Measurements from ENCODE around the gene ASTN2. TPM values are rescaled to one million over a fixed set of nuclear protein-coding genes. Genes with fewer than 3 reads are reported as not detected.
"Not testable (repeated sequence)": the region's sequence is repeated elsewhere in the genome, so short reads cannot be mapped to it uniquely, and the experiment has no call there.

Gene ASTN2
- polyA plus RNA-seq, 4 donors = 3.0 to 15.2 (median 3.7) TPM

DNA sequence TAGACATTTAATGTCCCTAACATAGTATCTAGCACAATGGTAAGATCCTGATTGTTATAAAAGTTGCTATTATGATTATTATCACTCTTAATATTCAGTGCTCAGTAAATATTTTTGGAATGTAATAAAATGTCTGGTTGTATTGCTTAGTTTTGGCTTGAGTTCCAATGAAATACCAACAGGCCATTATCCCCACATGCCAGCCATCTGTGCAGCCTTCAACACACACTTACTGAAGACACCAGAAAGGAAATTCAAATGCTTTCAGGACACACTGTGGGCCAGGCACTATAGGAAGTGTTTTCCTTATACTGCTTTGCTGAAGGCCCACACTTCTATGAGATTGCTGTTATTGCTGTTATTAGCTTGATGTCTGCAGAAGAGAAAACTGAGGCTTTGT lies 570.2 kb downstream of the ASTN2 start:
- no peak for DNase-seq
- no peak for FAIRE-seq
- Histone ChIP-seq H3K27ac (ENCODE audit: low read depth in 1 of 3, low read length in 2 of 3) (no peak overlapping the region), H3K4me3 (ENCODE audit: low read depth in 1 of 3, low read length in 3 of 3) (no peak overlapping the region), H3K4me1 (ENCODE audit: control insufficient read depth in 3 of 3, insufficient read depth in 2 of 3, low read depth in 1 of 3, low read length in 2 of 3) (no peaks in the 10 kb centered on the region), H3K27me3 (ENCODE audit: control insufficient read depth in 3 of 3, insufficient read depth in 3 of 3, low read length in 3 of 3) (peaks cover 0 to 3% (median 0%) of the 10 kb centered on the region in 3 donors), H3K9me3 (ENCODE audit: control insufficient read depth in 2 of 2, insufficient read depth in 1 of 2, low read depth in 1 of 2, low read length in 1 of 2) (no peaks in the 10 kb centered on the region), H3K36me3 (ENCODE audit: control insufficient read depth in 3 of 3, insufficient read depth in 2 of 3, low read depth in 1 of 3, low read length in 3 of 3) (no peaks in the 10 kb centered on the region)

DNA sequence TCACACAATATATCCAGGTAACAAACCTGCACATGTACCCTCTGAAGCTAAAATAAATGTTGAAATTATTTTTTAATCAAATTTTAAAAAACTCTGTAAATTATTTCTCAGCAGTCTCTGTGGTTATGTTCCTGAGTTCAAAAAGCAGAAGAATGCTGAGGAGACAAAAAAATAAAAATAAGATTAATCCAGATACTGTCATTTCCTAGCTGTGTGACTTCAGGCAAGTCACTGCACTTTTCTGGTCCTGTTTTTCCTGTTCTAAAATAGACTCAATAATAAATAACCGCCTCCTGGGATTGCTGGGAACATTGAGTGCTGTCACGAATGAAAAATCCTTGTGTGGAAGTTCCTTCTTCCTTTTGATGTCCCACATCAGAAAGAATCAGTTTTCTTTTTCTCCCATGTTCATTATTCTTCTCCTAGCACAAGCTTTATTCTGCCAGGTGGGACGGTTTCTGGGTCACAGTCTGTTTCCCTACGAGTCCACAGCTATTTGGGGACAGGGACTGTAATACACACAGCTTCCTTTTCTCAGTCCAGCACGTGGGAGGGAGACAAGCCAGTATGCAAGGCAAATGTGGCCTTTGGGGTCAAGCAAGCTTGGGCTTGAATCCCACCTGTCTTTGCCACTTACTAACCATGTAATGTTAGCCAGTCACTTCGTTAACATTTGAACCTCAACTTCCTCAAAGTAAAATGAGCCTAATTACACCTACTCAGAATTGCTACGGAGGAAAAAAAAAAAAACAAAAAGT lies 570.8 kb downstream of the ASTN2 start:
- no peaks in the 10 kb centered on the region for H3K36me3 ChIP-seq (ENCODE audit: control insufficient read depth in 3 of 3, insufficient read depth in 2 of 3, low read depth in 1 of 3, low read length in 3 of 3)
- H3K9me3 ChIP-seq (ENCODE audit: control insufficient read depth in 2 of 2, insufficient read depth in 1 of 2, low read depth in 1 of 2, low read length in 1 of 2) = no peaks in the 10 kb centered on the region
- FAIRE-seq = no peak
- H3K4me3 ChIP-seq (ENCODE audit: low read depth in 1 of 3, low read length in 3 of 3) = no peak overlapping the region
- 57 to 65% (median 59%) methylated on average over 7 of the region's 7 CpGs for WGBS, 3 donors
- no peaks in the 10 kb centered on the region for H3K4me1 ChIP-seq (ENCODE audit: control insufficient read depth in 3 of 3, insufficient read depth in 2 of 3, low read depth in 1 of 3, low read length in 2 of 3)
- H3K27ac ChIP-seq (ENCODE audit: low read depth in 1 of 3, low read length in 2 of 3) = no peak overlapping the region
- DNase-seq = no peak
- H3K27me3 ChIP-seq (ENCODE audit: control insufficient read depth in 3 of 3, insufficient read depth in 3 of 3, low read length in 3 of 3) = peaks cover 0 to 3% (median 0%) of the 10 kb centered on the region in 3 donors

DNA sequence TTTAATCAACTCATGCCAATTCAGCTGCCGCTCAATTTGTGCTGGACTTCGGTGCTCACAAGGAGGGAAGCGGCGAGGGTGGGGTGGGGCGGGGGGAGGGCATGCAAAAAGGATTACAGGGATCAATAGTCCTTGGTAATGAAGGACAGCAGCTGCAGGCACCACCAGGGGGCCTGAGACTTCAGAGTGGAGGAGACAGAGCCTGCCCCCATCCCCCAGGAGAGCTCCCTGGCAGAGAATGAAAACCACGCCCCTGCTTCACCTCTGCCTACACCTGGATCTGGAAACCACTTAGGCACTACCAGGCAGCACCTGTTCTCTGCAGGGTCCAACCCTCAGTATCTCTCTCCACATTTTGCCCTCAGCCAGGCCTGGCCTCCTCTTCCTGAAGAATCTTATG lies 572.2 kb downstream of the ASTN2 start:
- H3K27ac ChIP-seq (ENCODE audit: low read depth in 1 of 3, low read length in 2 of 3) = no peak overlapping the region
- H3K9me3 ChIP-seq (ENCODE audit: control insufficient read depth in 2 of 2, insufficient read depth in 1 of 2, low read depth in 1 of 2, low read length in 1 of 2) = no peaks in the 10 kb centered on the region
- DNase-seq = peak in 1 of 2 donors; percentile 20

DNA sequence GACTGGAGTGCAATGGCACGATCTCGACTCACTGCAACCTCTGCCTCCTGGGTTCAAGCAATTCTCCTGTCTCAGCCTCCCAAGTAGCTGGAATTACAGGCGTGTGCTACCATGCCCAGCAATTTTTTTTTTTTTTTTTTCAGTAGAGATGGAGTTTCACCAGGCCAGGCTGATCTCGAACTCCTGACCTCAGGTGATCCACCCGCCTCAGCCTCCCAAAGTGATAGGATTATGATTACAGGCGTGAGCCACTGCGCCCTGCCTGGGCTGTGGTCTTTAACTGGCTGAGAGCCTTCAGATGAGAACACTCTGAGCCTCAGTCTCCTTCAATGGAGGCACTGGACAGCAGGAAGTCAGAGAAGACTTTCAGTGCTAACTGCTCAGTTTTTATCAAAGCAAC lies 576.4 kb downstream of the ASTN2 start:
- 80 to 87% (median 84%) methylated on average over 7 of the region's 7 CpGs for WGBS, 3 donors
- H3K4me3 ChIP-seq (ENCODE audit: low read depth in 1 of 3, low read length in 3 of 3); H3K27ac ChIP-seq (ENCODE audit: low read depth in 1 of 3, low read length in 2 of 3); H3K36me3 ChIP-seq (ENCODE audit: control insufficient read depth in 3 of 3, insufficient read depth in 2 of 3, low read depth in 1 of 3, low read length in 3 of 3); FAIRE-seq; H3K9me3 ChIP-seq (ENCODE audit: control insufficient read depth in 2 of 2, insufficient read depth in 1 of 2, low read depth in 1 of 2, low read length in 1 of 2); H3K4me1 ChIP-seq (ENCODE audit: control insufficient read depth in 3 of 3, insufficient read depth in 2 of 3, low read depth in 1 of 3, low read length in 2 of 3); DNase-seq; H3K27me3 ChIP-seq (ENCODE audit: control insufficient read depth in 3 of 3, insufficient read depth in 3 of 3, low read length in 3 of 3): not testable (repeated sequence)

More for the DNA sequence above, 572.2 kb downstream of the ASTN2 start:
- Histone ChIP-seq H3K36me3 (ENCODE audit: control insufficient read depth in 3 of 3, insufficient read depth in 2 of 3, low read depth in 1 of 3, low read length in 3 of 3) (no peaks in the 10 kb centered on the region), H3K27me3 (ENCODE audit: control insufficient read depth in 3 of 3, insufficient read depth in 3 of 3, low read length in 3 of 3) (peaks cover 0 to under 1% (median 0%) of the 10 kb centered on the region in 3 donors), H3K4me1 (ENCODE audit: control insufficient read depth in 3 of 3, insufficient read depth in 2 of 3, low read depth in 1 of 3, low read length in 2 of 3) (no peaks in the 10 kb centered on the region), H3K4me3 (ENCODE audit: low read depth in 1 of 3, low read length in 3 of 3) (no peak overlapping the region)
- FAIRE-seq = no peak
- 12 to 54% (median 37%) methylated on average over 6 of the region's 6 CpGs for WGBS, 3 donors

DNA sequence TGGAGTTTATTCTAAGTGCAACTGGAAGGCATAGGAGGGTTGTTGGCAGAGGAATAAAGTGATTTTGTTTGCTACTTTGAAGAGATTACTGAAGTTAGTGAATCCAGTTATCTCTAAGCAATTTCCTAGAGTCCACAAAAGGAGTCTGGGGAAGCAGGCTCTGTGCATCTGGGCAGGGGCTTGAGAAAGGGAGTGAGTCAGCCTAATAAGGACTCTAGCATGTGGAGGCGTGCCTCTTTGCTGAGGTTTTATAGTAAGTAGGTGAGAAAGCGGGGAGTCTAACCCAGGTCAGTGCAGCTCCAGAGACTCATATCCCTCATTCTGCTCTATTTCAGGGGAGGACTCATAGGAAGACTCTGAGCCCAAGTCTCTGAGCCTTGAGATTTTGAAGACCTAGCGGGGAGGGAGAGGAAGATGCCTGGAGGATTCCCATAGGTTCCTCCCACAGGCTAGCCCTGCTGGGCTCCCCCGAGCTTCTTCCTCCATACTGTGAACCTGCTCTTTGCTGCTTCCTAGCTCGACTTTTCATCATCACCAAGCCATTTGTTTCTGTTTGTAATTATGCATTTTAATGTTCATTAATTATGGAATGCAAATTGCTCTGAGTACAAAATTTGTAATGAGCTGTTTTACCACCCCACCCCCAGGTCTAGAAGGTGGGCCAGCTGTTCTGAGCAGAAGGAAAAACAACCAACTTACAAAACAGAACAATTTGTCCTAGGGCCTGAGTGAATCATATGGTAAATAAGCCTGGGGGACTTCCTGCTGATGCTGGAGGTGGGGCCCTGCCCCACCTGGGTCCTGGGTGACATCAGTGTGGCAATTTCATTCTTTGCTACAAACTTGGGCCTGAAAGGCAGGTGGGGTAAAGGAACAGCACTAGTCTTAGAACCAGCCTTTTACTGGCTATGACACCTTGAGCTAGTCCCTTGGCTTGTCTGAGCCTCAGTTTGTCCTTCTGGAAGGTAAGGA lies 577.6 kb downstream of the ASTN2 start:
- DNase-seq = no peak
- Histone ChIP-seq H3K9me3 (ENCODE audit: control insufficient read depth in 2 of 2, insufficient read depth in 1 of 2, low read depth in 1 of 2, low read length in 1 of 2) (no peaks in the 10 kb centered on the region), H3K4me3 (ENCODE audit: low read depth in 1 of 3, low read length in 3 of 3) (no peak overlapping the region), H3K27me3 (ENCODE audit: control insufficient read depth in 3 of 3, insufficient read depth in 3 of 3, low read length in 3 of 3) (no peaks in the 10 kb centered on the region), H3K4me1 (ENCODE audit: control insufficient read depth in 3 of 3, insufficient read depth in 2 of 3, low read depth in 1 of 3, low read length in 2 of 3) (no peaks in the 10 kb centered on the region), H3K27ac (ENCODE audit: low read depth in 1 of 3, low read length in 2 of 3) (no peak overlapping the region), H3K36me3 (ENCODE audit: control insufficient read depth in 3 of 3, insufficient read depth in 2 of 3, low read depth in 1 of 3, low read length in 3 of 3) (no peaks in the 10 kb centered on the region)
- WGBS, 3 donors = 58 to 64% (median 63%) methylated on average over 5 of the region's 5 CpGs
- FAIRE-seq = no peak

DNA sequence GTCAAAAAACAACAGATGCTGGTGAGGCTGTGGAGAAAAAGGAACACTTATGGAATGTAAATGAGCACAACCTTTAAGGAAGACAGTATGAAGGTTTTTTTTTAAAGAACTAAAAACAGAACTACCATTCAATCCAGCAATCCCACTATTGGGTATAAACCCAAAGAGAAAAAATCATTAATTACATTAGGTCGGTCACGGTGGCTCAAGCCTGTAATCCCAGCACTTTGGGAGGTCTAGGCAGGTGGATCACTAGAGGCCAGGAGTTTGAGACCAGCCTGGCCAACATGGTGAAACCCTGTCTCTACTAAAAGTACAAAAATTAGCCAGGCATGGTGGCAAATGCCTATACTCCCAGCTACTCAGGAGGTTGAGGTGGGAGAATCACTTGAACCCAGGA lies 584.5 kb downstream of the ASTN2 start:
- not testable (repeated sequence) for FAIRE-seq

DNA sequence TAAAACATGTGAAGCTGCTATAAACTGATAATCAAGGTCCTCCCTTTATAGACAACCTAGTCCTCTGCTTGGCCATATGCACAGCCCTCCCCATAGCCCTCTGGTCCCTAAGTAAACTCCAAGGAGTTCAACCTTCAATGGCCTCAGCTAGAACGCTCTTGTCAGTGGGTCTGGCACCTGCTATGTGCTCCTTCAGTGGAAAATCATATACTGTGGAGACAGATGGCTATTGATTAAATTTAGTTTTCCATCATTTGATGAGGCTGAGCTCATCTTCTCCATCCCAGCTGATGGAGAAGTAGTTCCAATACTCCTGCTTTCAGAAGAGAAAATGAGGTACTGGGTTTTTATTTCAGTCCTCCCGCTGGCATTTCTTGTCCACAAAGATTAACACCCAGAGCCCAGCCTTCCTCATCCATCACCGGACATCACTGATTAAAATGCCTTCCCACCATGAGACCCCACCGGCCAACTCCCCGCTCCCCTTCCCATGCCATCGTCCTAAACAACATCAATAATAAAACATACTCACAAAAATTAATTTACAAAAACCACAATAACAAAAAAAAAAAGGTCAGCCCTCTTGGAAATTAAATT lies 593.1 kb downstream of the ASTN2 start:
- FAIRE-seq (no peak), DNase-seq (no peak)

More for the DNA sequence above, 584.5 kb downstream of the ASTN2 start:
- not testable (repeated sequence) for H3K4me1 ChIP-seq (ENCODE audit: control insufficient read depth in 3 of 3, insufficient read depth in 2 of 3, low read depth in 1 of 3, low read length in 2 of 3); DNase-seq; H3K9me3 ChIP-seq (ENCODE audit: control insufficient read depth in 2 of 2, insufficient read depth in 1 of 2, low read depth in 1 of 2, low read length in 1 of 2); H3K27me3 ChIP-seq (ENCODE audit: control insufficient read depth in 3 of 3, insufficient read depth in 3 of 3, low read length in 3 of 3); H3K27ac ChIP-seq (ENCODE audit: low read depth in 1 of 3, low read length in 2 of 3); H3K36me3 ChIP-seq (ENCODE audit: control insufficient read depth in 3 of 3, insufficient read depth in 2 of 3, low read depth in 1 of 3, low read length in 3 of 3); H3K4me3 ChIP-seq (ENCODE audit: low read depth in 1 of 3, low read length in 3 of 3)
- WGBS, 3 donors = 94 to 98% (median 95%) methylated on average over 2 of the region's 2 CpGs

DNA sequence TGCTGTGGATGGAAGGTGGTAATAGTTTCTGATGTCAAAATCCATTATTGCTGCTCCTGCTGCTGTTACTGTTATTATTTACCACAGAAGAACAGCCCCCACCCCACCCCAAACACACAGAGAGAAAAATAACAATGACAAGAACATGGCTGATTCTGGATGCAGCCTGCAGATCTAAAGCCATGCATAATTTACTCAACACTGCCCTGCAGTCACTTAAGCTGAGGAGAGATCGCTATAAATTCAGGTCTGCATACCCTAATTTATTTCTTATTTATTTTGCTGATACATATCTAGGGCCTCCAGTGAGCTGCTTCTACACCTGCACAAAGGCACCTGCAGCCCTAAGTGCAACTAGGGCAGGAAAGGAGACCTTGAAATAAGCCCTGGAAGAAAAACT lies 595.7 kb downstream of the ASTN2 start:
- no peaks in the 10 kb centered on the region for H3K27me3 ChIP-seq (ENCODE audit: control insufficient read depth in 3 of 3, insufficient read depth in 3 of 3, low read length in 3 of 3)
- no peak for FAIRE-seq
- 31 to 64% (median 35%) methylated on average over 1 of the region's 1 CpG for WGBS, 3 donors

More for the DNA sequence above, 593.1 kb downstream of the ASTN2 start:
- Histone ChIP-seq H3K4me3 (ENCODE audit: low read depth in 1 of 3, low read length in 3 of 3) (no peak overlapping the region), H3K27me3 (ENCODE audit: control insufficient read depth in 3 of 3, insufficient read depth in 3 of 3, low read length in 3 of 3) (no peaks in the 10 kb centered on the region), H3K36me3 (ENCODE audit: control insufficient read depth in 3 of 3, insufficient read depth in 2 of 3, low read depth in 1 of 3, low read length in 3 of 3) (no peaks in the 10 kb centered on the region), H3K27ac (ENCODE audit: low read depth in 1 of 3, low read length in 2 of 3) (no peak overlapping the region), H3K9me3 (ENCODE audit: control insufficient read depth in 2 of 2, insufficient read depth in 1 of 2, low read depth in 1 of 2, low read length in 1 of 2) (no peaks in the 10 kb centered on the region), H3K4me1 (ENCODE audit: control insufficient read depth in 3 of 3, insufficient read depth in 2 of 3, low read depth in 1 of 3, low read length in 2 of 3) (no peaks in the 10 kb centered on the region)
- 74 to 88% (median 82%) methylated on average over 6 of the region's 6 CpGs for WGBS, 3 donors

More for the DNA sequence above, 595.7 kb downstream of the ASTN2 start:
- Histone ChIP-seq H3K4me1 (ENCODE audit: control insufficient read depth in 3 of 3, insufficient read depth in 2 of 3, low read depth in 1 of 3, low read length in 2 of 3) (no peaks in the 10 kb centered on the region), H3K9me3 (ENCODE audit: control insufficient read depth in 2 of 2, insufficient read depth in 1 of 2, low read depth in 1 of 2, low read length in 1 of 2) (no peaks in the 10 kb centered on the region), H3K36me3 (ENCODE audit: control insufficient read depth in 3 of 3, insufficient read depth in 2 of 3, low read depth in 1 of 3, low read length in 3 of 3) (no peaks in the 10 kb centered on the region), H3K4me3 (ENCODE audit: low read depth in 1 of 3, low read length in 3 of 3) (no peak overlapping the region), H3K27ac (ENCODE audit: low read depth in 1 of 3, low read length in 2 of 3) (no peak overlapping the region)
- no peak for DNase-seq
